NOMO-1 treated with dmso at 0.1 percent for 144 hours (cell line): Measurements from ENCODE around the gene LIN28A.
"Not testable (repeated sequence)": the region's sequence is repeated elsewhere in the genome, so short reads cannot be mapped to it uniquely, and the experiment has no call there.

Source experiments
- DNase-seq: peaks from one replicate; lab custom pipeline; 2025; ENCODE audit not compliant: unreplicated experiment; lab: John Stamatoyannopoulos, UW

The LIN28A gene

GRCh38 chr1:26410706-26411623, at the start of gene LIN28A:
Gene LIN28A (plus strand): TSS chr1:26410817. CDS start chr1:26410892, 75 bp downstream.
- DNase-seq: no peak

- no peak for DNase-seq
These were observed 49.0 kb upstream of the LIN28A start for GRCh38 chr1:26361605-26362122.

- DNase-seq: no peak
These were observed 48.3 kb upstream of the LIN28A start for GRCh38 chr1:26362331-26362730.

DNA sequence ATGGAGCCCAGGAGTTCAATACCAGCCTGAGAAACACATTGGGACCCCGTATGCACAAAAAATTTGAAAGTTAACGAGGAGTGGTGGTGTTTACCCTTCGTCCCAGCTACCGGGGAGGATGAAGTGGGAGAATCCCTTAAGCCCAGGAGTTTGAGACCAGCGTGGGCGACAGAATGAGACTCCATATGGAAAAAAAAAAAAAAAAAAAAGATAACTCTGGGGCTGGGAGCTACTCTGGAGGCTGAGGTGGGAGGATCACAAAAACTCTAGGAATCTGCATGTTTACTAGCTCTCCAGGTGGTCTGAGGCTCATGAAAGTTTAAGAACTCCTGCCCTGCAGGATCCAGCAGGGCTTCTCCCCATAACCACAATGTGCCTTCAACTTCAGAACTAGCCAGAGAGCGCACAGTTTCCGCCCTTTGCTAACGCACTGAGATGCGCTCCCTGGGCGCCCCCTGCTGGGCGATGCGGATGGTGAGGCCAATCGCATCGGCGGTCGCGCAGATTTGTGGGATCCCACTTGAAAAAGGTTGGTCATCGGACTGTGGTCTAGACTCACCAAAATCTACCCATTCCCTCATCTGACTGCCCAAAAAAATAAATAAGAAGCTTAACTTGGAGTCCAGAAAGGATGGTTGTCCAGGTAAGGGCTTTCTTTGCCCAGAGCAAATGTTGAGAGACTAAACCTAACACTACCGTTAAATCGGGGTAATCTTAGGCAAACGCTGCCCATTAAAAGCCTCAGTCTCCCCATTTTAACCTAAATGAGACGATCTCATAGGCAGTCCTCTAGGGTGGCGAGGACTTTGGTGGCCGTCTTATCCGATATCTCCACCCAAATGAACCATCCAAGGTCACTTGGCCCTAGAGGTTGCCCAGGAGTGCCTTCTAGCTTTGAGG, 46.8 kb upstream of the LIN28A start:
- DNase-seq: peak; percentile 62

GRCh38 chr1:26364956-26365355, 45.7 kb upstream of the LIN28A start:
- no peak for DNase-seq

DNA sequence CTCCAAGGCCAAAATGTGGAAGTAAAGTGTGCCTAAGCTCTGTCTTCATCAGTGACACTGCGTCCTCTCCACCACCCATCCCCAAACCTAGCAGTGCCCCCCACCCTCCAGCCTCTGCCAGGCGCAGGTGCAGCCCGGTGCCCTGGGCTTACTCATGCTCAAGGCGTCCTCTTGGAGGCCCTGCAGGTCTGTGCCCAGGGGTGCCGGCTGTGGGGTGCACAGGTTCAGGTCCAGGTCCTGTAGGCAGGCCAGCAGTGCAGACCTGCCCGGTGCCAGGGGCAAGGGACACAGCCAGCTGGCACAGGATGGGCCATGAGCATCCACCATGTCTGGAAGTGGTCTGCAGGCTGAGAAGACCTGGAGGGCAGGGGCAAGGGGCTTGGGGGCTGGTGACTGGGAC, 43.2 kb upstream of the LIN28A start:
- DNase-seq: no peak

DNA sequence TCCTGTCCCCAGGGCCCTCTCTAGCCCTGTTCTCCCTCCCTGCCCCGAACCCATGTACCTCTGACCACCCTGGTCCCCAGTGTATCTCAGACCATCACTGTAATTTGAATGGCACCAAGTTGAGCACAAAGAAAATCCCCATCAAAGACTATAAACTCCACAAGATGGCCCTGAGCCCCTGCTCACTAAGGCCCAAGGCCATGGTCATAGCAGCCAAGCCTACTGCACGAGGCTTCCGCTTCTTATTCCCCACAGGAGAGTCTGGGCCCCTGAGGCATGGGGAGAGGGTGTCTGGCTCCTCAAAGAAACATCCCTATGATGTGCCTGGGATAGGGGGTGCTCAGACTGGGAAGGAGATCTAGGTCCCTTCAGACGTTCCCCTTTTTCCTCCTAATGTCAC, 42.6 kb upstream of the LIN28A start:
- DNase-seq: no peak

DNA sequence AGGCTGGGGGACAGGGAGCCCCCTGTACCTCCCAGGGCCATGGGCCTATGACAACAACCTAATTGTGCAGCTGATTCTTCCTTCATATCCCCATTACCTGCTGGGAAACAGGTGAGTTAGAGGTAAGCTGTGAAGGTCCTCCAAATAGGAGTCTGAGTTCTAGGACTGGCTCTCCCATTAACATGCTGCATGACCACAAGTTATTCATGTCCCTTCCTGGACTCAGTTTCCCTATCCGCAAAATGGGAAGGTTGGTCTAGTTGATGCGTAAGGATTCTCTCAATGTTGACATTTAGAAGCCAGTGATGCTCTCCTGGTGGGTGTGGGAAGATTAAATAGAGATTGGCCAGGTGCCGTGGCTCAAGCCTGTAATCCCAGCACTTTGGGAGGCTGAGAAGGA, 42.1 kb upstream of the LIN28A start:
- DNase-seq: no peak

DNA sequence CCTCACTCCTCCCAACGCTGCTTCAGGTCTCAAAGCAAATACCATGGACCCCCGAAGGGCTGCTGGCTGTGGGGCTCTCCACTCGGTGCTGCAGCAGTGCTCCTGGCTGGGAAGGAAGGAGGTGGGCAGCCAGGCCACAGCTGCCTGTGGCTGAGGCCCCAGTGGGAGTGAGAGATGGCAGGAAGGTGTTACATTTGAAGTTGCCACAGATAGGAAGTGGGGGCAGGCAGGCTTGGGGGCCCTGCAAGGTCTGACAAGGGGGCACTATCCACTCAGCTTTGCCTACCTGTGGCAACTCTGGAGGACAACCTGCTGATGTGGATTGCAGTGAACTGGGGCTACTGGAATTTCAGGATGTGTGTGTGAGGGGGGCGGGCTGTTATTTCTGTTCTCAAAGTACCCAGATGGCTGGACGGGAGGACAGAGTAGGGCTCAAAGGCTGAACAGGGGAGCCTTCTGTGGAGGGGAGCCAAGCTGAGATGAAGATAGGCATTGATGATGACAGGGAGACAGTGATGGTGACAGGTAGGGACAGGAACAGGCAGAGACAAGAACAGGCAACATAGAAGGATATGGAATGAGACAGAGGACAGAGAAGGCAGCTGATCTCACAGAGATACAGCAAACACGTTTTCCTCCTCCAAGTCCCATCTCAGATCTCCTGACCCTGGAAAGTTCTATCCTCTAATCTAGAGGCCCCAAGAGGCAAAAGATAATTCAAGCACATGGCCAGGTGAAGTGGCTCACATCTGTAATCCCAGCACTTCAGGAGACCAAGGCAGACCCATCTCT, 39.8 kb upstream of the LIN28A start:
- no peak for DNase-seq

DNA sequence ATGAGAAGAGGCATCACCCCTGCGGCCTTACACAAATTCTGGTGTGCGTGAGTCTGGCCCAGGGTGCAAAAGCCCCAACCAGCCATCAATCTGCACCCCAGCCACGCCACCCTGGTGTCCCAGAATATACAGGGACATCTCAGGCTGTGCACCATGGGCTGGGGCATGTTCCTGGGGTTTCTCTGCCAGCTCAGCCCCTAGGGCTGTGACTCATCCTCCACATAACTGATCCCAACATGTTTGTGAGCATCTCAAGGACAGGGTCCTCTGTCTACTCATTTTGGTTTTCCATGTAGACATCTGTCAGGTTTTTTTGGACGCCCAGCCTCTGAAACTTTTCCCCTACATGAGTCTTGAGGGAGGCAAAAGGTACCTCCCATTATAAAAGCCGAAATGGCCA, 38.6 kb upstream of the LIN28A start:
- DNase-seq: no peak

GRCh38 chr1:26372611-26373010, 38.0 kb upstream of the LIN28A start, which contains the start of gene ZNF683:
Gene ZNF683 (minus strand): TSS chr1:26372750. CDS start chr1:26368571, 4,179 bp downstream.
- not testable (repeated sequence) for DNase-seq

DNA sequence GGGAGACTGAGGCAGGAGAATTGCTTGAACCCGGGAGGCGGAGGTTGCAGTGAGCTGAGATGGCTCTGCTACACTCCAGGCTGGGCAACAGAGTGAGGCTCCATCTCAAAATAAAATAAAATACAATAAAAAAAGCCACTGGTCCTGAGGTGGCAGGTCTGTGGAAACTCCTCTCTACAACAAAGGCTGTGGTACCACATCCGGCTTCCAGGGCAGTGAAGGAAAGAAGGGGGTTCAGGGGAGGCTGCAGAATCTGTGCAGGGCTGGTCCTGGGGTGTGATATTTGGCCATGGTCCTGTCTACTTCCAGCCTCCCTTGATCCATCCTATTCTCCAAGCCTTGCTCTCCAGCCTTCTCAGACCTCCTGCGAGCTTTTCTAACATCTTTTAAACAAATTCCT, 37.3 kb upstream of the LIN28A start:
- no peak for DNase-seq

- no peak for DNase-seq
These were observed 36.8 kb upstream of the LIN28A start for GRCh38 chr1:26373789-26374188.

- DNase-seq: not testable (repeated sequence)
These were observed 36.3 kb upstream of the LIN28A start for GRCh38 chr1:26374361-26374760.

DNA sequence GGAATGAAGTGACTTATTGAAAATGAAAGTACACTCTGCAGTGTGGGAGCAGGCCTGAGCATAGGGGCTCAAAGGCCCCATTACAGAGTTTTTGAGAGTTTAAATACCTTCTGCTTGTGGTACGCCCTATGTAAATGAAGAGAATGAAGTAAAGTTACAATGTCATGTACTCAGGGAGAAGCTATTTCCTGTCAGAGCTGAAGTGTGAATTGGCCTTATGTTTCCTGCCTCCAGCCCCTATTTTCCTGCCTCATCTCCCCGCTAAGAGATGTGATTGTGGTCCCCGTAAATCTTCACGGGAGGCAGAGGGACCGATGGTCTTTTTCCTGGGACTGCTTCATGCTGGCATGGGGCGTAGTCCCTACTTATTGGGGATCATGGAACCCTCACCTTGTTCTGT, 35.5 kb upstream of the LIN28A start:
- no peak for DNase-seq

GRCh38 chr1:26376050-26376449, 34.6 kb upstream of the LIN28A start:
- no peak for DNase-seq

DNA sequence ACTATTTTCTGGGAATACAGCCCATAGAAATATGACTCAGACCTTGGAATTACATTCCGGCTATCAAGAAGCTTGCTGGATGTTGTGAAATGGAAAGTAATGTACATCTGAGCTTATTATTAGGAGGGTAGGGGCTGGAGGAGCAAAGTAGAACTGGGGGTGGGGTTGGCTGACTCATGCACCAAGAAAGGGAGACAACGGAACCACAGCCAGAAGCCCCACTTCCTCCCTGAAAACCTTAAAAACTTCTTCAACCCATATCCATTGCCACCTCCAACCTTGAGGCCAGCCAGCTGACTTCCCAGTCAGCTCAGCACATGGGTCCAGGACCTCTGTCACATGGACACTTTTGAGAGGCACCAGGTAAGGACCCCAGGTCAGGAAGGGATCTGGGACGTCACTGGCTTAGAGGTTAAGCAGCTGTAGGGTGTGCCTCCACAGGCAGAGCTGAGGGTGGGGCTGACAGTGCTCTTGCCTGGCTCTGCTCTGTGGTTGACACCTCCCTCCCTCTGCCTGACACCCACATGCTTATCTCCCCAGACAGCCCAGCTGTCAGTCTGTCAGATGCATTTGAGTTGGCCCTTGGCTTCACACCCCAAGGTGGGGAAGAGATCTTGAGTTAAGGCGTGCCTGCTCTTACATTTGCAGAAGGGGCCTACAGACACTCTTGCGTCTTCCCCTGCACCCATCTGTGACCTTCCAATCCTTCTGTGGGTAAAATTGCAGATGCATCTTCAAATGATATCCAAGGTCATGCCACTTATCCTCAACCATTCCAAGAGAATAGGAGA, 32.3 kb upstream of the LIN28A start:
- DNase-seq: peak; percentile 65

- no peak for DNase-seq
These were observed 31.8 kb upstream of the LIN28A start for GRCh38 chr1:26378879-26379251.

DNA sequence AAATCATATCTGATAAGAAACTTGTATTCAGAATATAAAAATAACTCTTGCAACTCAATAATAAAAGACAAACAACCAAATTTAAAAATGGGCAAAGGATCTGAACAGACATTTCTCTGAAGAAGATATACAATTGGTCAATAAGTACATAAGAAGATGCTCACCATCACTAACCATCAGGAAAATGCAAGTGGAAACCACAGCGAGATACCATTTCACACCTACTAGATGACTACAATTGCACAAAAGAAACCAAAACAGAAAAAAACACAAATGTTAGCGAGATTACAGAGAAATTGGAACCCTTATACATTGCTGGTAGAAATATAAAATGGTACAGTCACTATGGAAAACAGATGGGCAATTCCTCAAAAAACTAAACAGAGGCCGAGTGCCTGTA, 26.5 kb upstream of the LIN28A start:
- DNase-seq: no peak

DNA sequence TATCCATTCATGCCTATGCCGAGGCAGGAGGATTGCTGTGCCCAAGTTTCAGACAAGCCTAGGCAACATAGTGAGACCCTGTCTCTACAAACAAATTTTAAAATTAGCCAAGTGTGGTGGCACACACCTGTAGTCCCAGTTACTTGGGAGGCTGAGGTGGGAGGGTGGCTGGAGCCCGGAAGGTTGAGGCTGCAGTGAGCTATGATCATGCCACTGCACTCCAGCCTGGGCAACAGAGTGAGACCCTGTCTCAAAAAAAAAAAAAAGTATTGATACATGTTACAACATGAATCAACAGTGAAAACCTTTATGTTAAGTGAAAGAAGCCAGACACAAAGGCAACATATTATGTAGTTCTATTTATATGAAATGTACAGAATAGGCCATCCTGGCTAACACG, 25.6 kb upstream of the LIN28A start:
- DNase-seq: not testable (repeated sequence)
